ENCODE results near the gene PTGDR.

Gene PTGDR

DNA sequence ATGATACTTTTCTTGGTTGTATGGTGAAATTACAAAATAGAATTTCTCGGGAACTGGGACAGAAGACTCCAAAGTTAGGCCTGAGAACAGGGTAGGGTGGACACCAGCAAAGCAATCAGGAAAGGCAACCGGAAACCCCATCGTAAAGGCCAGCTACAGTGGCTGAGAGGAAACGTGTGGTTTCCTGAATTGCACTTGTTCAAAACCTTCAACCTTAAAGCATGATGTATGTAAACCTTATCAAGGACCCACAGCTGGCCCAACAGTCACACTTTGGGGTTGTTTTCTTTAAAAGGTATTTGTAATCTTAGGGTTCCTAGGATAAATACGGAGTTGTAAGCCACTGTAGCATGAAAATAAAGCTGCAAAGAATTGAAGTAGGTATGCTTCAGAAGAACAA is 2.2 kb upstream of the PTGDR start:
- no peak for DNase-seq (ENCODE audit: low spot score)

DNA sequence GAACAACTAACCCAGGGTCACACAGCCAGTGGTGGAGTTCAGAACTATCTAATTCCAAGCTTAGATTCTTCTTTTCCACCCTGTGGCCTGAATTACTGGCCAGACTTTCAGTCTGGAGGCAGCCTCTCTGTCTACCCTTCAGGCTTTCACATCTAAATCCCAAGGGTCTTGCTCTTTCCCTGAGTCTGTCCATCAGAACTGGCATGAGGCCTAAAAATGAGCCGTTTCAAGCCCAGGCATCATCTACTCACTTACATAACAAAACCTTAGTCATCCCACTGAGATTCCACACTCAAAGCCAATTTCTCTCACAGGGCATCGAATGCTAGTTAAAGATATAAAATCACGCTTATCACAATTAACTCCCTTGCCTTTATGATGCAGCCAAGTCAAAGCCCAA is 1.3 kb upstream of the PTGDR start:
- DNase-seq (ENCODE audit: low spot score) = no peak

DNA sequence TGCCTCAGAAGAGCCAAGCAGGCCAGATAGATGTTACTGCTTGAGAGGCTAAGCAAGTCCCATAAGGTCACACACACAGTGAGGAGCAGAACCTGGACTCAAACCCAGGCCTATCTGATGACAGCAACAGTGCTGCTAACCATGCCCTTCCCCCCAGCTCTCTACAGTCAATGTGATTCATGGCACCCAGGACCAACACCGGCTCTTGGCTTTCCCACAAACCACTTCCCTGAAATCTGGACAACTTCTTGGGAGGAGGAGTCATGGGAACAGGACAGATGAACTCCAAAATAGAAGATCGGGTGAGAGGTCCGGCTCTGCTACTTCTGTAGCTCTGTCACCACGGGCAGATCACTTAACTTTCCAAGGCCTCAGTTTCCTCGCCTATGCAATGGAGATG is 716 bp upstream of the PTGDR start:
- DNase-seq (ENCODE audit: low spot score) = no peak

DNA sequence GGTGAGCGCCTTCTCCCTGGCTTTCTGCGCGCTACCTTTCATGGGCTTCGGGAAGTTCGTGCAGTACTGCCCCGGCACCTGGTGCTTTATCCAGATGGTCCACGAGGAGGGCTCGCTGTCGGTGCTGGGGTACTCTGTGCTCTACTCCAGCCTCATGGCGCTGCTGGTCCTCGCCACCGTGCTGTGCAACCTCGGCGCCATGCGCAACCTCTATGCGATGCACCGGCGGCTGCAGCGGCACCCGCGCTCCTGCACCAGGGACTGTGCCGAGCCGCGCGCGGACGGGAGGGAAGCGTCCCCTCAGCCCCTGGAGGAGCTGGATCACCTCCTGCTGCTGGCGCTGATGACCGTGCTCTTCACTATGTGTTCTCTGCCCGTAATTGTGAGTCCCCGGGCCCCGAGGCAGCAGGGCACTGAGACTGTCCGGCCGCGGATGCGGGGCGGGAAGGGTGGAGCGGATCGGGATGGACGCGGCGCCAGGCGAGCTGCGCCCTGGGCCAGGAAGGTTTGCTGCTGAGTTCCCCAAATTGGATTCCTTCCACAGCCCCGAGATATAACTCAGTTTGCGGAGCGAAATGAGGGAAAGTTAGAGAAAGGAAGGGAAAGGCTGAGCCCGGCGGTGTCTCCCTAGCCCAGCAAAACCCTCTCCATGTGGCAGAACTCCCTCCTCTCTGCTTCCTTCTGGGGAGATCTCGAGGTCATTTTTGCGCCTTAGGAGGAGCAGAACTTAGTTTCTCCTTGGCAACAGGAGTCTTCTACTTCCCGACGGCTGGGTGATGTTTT is 972 bp downstream of the PTGDR start:
- DNase-seq (ENCODE audit: low spot score) = peak; percentile 62

DNA sequence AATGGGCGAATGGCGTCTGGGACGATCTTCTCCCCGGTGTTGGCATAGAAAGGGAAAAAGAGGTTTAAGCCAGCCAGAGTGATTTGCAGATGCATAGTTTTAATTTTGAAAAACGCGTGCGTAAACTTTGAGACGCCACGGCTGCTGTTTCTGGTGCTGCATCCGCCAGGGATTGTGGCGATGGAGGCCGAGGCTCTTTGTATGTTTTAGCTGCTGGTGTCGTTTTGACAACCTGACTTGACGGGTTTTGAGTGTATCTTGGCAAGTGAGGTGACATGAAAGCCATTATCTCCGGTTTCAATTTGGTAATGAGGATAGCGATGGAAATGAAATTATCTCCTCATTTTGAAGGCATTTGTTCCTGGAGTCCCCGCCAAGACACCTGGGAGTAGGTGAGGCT is 1.6 kb downstream of the PTGDR start:
- DNase-seq (ENCODE audit: low spot score) = no peak

DNA sequence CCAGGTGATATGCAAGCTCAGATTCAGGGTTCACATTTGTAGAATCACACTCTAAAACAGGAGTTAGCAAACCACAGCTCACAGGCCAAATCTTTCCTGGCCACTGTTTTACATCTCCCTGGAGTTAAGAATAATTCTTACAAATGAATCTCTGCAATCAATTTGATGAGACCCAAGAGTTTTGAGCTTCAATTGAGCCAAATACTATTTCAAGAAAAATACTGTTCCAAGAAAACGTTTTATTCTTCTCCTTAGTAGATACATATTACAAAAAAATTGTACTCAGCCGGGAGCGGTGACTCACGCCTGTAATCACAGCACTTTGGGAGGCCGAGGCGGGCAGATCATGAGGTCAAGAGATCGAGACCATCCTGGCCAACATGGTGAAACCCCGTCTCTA is 2.5 kb downstream of the PTGDR start:
- DNase-seq (ENCODE audit: low spot score) = no peak

DNA sequence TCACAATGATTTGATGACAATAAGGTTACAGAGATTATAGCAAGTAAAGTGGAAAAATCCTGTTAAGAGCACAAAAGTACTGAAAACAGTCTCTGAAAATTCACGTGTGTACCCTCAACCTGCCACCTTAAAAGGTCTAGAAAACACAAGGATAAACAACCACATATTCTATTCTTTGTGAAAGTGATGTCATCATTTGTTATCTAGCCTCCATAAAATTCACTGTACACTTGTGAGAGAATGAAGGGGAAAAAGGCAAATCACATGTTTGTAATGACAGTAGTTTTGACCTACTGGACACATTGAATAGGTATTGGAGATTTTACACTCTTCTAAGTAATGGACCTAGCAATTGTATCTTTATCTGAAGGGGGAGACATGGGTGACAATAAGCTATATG is 4.0 kb downstream of the PTGDR start:
- DNase-seq (ENCODE audit: low spot score) = no peak

DNA sequence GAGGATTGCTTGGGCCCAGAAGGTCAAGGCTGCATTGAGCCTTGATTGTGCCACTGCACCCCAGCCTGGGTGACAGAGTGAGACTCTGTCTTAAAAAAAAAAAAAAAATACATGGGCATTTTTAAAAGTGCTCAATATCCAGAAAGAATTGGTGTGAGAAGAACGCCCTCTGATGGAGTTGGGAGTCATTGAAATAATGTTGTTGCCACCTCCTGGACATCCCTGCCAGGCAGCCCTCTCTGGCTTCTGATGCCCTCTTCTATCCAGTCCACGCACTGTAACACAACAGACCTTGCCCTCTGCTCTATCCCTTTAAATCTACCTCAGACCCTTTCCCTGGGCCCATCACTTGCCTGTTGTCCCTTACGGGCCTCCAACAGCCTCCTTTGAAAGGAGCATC is 4.9 kb downstream of the PTGDR start:
- no peak for DNase-seq (ENCODE audit: low spot score)

DNA sequence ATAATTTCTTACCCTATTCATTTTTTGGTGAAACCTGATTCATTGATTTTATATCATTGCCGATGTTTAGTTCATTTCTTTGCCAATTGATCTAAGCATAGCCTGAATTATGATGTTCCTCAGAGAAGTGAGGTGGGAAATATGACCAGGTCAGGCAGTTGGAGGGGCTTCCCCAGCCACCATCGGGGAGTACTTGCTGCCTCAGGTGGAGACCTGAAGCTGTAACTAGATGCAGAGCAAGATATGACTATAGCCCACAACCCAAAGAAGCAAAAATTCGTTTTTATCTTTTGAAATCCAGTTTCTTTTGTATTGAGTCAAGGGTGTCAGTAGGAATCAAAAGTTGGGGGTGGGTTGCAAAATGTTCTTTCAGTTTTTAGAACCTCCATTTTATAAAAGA is 7.9 kb downstream of the PTGDR start:
- no peak for DNase-seq (ENCODE audit: low spot score)

DNA sequence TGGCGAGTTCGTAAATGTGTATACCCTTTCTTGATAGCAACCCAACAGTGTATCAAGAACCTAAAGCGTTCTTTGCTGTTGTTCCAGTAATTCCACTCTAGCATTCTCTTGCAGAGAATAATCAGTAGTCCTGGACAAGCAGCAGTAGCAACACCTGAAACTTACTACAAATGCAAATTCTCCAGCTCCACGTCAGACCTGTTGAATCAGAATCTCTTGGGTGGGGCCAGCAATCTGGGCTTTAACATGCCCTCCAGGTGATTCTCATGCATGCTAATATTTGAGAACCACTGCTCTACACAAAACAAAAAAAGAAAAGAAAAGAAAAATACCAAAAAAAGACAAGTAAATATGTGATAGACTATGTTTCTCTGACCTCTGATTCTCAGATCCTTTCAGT is 10.1 kb downstream of the PTGDR start:
- no peak for DNase-seq (ENCODE audit: low spot score)

DNA sequence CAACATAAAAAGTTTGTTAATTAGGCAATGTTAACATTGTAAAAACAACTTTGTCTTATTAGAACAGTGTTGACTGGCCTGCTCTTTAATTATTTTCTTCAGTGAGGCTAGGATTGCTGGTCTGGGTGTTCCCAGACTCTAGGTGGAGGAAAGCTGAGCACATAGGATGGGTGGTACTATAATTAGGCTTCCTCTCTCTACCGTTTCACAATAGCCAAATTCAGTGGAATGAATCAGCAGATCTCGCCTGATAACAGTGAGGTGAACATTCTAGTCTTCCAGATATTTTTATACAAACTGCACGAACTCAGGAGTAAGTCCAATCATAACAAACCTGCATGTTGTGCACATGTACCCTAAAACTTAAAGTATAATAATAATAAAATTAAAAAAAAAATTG is 11.9 kb downstream of the PTGDR start:
- DNase-seq (ENCODE audit: low spot score) = no peak

DNA sequence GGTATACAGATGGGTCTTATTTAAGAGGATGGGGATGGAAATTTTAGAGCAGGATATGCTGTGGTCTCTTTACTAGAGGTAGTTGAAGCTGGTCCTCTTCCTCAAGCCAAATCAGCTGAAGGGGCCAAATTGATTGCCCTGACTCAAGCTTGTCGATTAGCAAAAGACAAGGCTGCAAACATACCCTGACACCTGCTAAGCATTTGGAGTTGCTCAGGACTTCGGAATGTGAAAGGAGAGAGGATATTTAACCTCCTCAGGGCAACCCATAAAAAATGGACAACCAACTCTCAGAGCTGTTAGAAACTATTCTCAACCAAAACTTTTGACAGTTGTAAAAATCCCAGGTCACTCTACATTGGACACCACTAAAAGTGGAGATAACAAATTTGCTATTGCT is 15.6 kb downstream of the PTGDR start:
- no peak for DNase-seq (ENCODE audit: low spot score)

DNA sequence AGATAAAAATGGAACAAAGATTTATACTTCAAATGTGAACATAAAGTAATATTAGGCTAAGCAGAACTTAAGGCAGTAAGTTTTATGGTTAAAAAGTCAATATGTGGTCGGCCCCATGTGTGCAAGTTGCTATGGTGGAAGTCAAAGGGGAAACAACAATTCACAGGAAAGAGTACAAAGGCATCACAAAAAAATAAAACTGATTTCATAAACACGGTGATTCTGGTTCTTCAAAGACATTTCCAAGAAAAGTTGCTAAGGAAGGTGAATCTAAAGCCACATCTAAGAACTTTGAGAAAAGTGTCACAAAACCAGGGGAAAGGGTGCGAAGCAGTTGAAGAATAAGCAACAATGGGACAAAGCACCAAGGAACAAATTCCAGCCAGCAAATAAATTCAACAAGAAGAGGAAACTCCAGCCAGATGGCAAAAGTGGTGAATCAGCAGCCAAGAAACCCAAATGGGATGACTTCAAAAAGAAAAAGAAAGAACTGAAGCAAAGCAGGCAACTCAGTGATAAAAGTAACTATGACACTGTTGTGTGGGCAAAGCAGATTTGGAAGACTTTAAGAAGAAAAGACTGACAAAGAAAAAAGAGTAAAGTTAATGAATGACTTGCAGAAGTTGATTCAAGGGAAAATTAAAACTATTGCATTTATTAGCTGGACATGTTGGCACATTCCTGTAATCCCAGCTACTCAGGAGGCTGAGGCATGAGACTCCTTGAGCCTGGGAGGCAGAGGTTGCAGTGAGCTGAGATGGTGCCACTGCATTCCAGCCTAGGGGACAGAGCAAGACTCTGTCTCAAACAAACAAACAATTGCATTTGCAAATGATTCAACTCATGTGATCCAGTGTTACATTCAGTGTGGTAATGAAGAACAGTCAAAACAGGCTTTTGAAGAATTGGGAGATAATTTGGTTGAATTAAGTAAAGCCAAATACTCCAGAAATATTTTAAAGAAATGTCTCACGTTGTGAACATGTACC is 19.5 kb downstream of the PTGDR start:
- no peak for DNase-seq (ENCODE audit: low spot score)

DNA sequence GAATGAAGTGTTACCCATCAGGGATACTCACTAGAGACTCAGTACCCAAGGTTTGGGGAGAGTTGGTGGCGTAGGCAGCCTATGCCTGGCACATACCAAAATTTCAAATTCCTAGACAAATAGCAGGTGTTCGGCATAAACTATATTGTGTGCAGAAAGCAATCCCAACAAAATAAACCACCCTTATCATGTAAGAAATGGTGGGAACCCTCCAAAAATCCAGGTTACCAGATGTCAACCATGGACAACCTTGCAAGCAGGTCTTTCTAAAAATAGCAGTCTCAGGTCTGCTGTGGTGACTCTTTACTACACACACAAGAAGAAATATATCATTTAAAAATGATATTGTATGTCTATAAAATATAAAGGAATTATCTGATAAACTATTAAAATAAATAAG is 28.9 kb downstream of the PTGDR start:
- DNase-seq (ENCODE audit: low spot score) = no peak

DNA sequence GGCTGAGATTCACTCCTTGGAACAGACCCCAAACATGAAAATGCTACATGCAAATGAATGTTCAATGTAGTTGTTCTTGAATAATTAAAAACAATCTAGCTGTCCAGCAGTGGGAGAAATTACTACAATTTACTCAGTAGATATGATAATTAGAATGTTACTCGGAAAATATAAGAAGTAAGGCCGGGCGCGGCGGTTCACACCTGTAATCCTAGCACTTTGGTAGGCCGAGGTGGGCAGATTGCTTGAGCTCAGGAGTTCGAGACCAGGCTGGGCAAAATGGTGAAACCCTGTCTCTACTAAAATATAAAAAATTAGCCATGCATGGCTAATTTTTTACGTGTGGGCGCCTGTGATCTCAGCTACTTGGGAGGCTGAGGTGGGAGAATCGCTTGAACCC is 31.3 kb downstream of the PTGDR start:
- DNase-seq (ENCODE audit: low spot score) = no peak

DNA sequence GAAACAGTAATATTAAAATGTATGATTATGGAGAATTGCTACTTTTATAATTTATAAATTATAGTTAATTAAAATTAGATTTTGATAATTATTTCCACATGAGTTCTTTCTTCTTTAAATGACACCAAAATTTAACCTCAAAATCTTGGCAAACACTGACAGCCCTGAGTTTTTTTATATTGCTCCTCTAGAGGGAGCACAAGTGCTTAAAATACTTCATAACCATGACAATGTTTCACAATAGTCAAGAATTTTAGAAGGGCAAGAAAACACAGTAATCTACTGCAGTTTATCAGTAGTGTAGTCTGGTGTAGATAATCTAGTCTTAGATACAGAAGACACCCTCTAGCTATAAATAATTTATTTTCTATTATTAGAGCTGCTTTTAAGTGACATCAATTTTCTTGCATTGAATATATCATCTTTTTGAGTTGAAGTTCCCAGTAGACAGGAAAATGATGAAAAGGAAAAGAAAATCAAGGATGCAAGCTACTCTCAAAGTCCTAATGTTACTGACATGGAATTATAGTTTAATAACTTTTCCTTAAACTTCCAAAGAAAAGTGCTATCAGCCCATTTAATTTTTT is 32.3 kb downstream of the PTGDR start:
- no peak for DNase-seq (ENCODE audit: low spot score)

DNA sequence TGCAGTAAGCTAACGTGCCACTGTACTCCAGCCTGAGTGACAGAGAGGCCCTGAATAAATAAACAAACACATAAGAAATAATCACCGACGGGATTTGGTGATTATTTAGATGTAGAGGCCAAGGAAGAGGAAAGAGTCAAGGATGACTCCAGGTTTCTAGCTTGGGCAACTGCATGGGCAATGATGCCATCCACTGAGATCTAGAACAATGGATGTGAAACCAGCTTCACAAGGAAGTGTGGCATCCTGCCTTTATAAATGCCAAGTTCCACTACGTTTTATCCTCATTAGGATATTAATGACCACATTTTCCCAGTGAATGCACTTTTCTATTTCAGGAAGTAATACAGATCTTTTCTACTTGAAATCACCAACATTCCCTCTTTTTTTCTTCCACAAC is 35.7 kb downstream of the PTGDR start:
- DNase-seq (ENCODE audit: low spot score) = no peak

DNA sequence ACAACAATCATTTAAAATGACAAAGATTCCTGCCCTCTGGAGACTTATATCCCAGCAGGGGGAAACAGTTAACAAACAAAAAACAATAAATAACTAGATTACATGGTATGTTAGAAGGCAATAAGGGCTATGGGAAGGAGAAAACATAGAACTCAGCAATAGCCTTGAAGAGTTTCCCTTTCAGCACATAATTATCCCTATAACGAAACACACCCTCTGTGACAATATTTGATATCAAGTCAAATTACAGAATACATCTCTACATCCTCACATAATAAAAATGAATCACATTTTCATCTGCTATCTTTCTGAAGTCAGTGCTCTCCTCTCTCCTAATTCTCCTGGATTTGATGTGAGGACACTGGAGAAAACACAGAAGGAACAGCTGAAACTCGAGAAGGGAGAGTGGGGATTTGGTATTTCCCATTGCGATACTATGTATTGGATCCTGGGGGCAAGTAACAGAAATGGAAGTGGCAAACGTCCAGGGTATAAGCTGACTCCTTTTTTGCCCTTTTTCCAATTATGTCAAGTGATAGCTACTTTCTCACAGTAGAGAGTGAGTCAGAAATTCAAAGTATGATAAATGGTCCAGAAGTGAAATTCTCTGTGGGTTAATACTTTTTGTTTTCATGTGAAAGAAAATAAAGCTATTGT is 36.9 kb downstream of the PTGDR start:
- DNase-seq (ENCODE audit: low spot score) = no peak

DNA sequence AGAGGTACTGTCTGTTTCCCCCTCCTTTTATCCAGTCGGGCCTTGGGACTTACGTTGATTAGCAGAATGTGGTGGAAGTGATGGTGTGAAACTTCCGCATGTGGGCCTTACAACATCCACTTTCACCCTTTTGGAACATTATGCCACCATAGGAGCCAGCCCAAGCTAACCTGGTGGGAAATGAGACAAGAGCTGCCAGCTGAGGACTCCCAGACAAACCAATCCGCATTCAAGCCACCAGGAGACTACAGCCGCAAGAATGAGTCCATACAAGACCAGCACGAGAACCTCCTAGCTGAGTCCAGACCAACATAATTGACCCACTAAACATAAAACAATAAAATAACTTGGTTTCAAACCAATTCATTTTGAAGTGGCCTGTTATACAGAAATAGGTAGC is 37.5 kb downstream of the PTGDR start:
- no peak for DNase-seq (ENCODE audit: low spot score)

DNA sequence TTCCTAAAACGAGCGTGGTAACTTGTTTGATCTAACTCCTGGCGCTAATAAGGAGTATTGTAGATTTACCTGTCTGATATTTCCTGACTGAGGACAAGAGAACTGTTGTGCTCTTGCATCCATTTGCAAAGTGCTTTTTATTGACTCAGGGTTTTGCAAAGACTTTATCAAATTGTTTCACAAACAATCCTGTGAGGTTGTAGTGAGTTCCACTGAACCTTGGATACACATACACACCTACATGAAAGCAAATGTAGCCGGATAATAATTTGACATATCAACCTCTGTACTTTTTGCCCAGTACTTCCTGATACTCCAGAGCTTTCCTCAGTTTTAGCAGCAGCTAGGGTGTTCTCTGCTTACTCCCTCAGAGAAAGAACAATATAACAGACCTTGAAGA is 39.9 kb downstream of the PTGDR start:
- DNase-seq (ENCODE audit: low spot score) = no peak

DNA sequence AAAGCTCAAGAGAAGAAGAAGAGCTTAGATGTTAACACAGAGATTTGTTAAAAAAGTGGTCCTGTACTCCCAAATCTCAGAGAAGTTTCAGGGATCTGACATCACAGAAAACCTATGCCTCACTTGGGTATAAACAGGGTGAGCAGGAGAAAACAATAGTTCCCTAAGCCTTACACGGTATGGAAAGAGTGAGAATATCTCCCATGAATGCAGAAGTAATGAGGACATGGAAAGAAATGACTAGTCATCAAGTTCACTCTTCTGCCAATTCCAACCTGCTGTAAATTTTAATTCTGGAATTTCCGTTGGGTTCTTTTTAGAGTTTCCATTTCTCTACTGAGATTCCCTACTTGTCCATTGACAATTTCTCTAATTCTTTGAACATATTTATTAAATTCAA is 40.4 kb downstream of the PTGDR start:
- DNase-seq (ENCODE audit: low spot score) = no peak

DNA sequence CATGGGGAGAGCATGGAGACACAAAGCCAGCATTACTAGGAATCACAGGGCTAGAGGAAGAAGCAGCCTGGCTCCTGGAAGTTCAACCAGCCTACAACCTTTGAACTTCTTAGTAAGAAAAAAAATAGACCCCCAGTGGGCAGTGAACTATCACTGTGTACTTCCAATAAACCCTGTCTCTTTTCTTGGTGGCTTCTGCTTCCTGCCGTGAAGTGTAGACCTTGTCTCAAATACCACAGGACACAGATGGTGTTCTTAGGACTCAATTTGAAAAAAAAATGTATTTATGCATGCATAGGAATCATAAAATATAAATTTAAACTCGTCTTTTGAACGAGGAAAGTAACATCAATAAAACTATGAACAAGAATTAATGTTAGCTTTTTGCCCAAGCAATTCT is 43.0 kb downstream of the PTGDR start:
- DNase-seq (ENCODE audit: low spot score) = no peak

Measured in ecto neural progenitor cell (in vitro differentiated cells).